Right ventricle myocardium superior (tissue), 1 donor: ENCODE measurements around the gene SRGAP3. TPM values are rescaled to one million over a fixed set of nuclear protein-coding genes. Genes with fewer than 3 reads are reported as not detected.

Source experiments
- ATAC-seq: fragments of 200-7000 bp; cut with Tn5 transposase; one replicate; pipeline ENCODE4 v1.9.1; 2020; ENCODE audit warnings: mild to moderate bottlenecking; ENCODE audit not compliant: poor library complexity
- DNase-seq: peaks from one replicate; pipeline ENCODE4 v3.0.0-alpha.2; 2020
- intact Hi-C: fragments of 100-400 bp; cut with DNase I; formaldehyde crosslinking; loops from one replicate; pipeline ENCODE4 v1.11.2; 2022
- total RNA-seq: library from RNA; stranded (reverse); fragmentation: NEBNext Ultra II Directional; extraction: Animal tissue kit (Norgen Biotek cat#: 25700); gene quantifications from one replicate; pipeline ENCODE4 v1.2.1, GENCODE V29; 2021
- donor health status: DM: no; HTN: yes; CAD: no; lungs with severe emphysema.

Gene SRGAP3
- total RNA-seq, 1 donor from 2014 or later, result 5.1 TPM

DNA sequence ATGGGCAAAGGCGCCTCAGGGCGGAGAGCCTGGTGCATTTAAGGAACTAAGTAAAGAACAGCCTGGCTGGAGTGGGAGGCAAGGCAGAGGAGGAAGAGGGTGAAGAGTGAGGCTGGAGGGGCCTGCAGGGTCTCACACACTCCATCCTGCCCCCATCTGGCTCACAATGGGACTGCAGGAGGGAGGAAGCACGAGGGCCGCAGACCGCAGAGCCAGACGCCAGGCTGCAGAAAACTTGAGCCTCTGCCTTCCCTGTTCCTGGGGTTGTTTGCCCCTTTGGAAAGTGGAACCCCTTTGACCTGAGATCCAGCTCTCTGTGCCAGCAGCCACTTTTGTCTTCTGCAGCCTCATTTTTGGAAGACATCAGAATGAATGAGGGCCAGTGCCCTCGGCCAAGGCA lies 138.0 kb downstream of the SRGAP3 start:
- DNase-seq, result no peak
- intact Hi-C loops, result no loop called here
- ATAC-seq, result no peak

- ATAC-seq, result no peak
- intact Hi-C loops, result no loop called here
Measured at GRCh38 chr3:9110802-9111201, 138.6 kb downstream of the SRGAP3 start.

GRCh38 chr3:9110316-9110715 lies 139.1 kb downstream of the SRGAP3 start:
- DNase-seq, result no peak
- ATAC-seq, result no peak
- intact Hi-C loops, result no loop called here

More at GRCh38 chr3:9110802-9111201, 138.6 kb downstream of the SRGAP3 start:
- no peak for DNase-seq

DNA sequence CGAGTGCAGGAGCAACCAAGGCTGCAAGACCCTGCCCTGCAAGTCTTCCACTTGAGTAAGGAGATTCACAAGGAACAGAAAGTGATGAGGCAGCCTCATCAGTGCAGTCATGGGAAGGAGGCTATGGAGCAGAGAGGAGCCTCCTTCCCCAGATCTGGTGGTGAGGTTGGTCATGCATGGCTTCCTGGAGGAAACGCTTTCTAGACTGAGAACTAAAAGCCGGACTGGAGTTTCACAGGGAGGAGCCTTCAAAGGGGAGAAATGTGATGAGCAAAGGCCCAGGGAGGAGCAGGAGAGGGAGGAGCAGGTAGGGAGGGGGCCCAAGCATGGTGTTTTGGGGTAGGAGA lies 139.9 kb downstream of the SRGAP3 start:
- no peak for DNase-seq
- ATAC-seq, result peak; percentile 54
- intact Hi-C loops, result no loop called here

- DNase-seq, result no peak
- ATAC-seq, result no peak
- intact Hi-C loops, result no loop called here
Measured at GRCh38 chr3:9108876-9109567, 140.4 kb downstream of the SRGAP3 start.

DNA sequence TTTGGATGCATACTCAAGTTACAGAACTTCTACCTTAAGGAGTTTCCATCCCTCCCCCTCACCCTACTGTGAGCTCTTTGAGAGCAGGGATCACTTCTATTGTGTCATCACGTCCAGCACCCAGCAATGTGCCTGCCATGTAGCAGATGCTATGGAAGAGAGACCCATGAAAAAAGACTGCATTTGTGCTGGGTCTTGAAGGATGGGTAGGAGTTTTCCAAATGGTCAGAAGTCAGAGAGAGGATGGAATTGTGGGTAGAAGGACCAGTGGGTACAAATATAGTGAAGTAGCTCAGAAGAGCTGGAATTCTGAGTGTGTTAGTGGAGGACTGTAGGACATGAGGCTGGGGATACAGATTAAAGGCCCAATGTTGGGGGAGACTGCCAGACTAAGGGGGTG lies 141.7 kb downstream of the SRGAP3 start:
- ATAC-seq, result no peak
- intact Hi-C loops, result no loop called here

GRCh38 chr3:9105421-9105820 lies 144.0 kb downstream of the SRGAP3 start:
- intact Hi-C loops, result no loop called here
- ATAC-seq, result no peak
- DNase-seq, result no peak

More for the DNA sequence above, 141.7 kb downstream of the SRGAP3 start:
- no peak for DNase-seq

- DNase-seq, result no peak
- intact Hi-C loops, result no loop called here
- ATAC-seq, result no peak
Measured at GRCh38 chr3:9104121-9104520, 145.3 kb downstream of the SRGAP3 start.

- no peak for DNase-seq
- intact Hi-C loops, result no loop called here
- ATAC-seq, result no peak
Measured at GRCh38 chr3:9102240-9102981, 147.0 kb downstream of the SRGAP3 start.

- ATAC-seq (no peak), DNase-seq (no peak)
- intact Hi-C loops, result no loop called here
Measured at GRCh38 chr3:9101286-9101685, 148.2 kb downstream of the SRGAP3 start.

DNA sequence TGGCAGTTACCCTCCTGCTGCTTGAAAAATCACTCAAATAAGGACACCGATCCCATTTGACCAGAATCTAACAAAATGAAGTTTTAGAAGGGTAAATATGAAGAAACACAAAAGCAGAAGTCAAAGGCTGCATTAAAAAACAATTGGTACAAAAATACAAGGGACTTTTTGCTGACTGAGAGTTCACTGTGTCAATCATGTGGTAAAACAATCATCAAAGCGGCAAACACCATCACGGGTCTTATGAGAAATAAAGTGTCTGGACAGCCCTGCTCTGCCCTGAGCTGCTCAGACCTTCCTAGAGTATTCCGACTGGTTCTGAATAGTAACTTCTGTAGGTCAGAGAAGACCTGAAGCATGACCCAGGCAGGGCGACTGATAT lies 148.9 kb downstream of the SRGAP3 start:
- DNase-seq, result no peak
- intact Hi-C loops, result no loop called here
- ATAC-seq, result no peak

DNA sequence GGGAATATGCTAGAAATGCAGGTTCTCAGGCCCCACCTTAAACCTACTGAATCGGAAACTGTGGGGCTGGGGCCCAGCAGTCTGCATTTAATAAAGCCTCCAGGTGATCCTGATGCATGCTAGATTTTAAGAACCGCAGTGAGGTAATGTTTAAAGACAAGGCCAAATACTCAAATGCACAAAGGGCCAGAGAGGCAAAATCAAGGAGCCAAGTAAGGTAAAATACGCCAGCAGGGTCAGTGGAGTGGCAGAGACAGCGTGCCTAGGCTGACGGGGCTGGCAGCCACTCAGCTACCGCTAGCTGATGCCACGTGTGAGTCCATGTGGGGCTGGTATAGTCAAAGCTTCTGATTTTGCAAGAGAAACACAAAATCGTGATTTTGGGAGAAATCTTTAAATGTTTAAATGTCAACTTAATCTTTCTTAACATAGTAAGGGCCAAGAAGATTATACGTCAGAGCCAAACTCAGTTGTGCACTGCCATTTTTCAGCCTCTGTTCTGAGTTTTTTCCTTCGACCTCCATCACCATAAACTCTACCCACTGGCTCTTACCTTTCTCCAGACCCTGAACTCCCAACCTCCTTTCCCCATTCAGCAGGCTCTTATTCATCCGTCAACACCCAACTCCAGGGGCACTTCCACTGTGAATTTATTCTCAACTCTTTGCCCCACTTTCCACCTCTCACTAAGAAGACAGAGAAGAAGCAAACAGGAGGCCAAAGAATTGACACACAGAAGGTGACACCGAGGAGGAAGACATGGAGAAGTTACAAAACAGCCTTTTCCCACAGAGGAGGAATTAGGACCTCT lies 149.5 kb downstream of the SRGAP3 start:
- DNase-seq, result no peak
- intact Hi-C loops, result no loop called here
- no peak for ATAC-seq

- ATAC-seq (no peak), DNase-seq (no peak)
- intact Hi-C loops, result no loop called here
Measured at GRCh38 chr3:9098716-9099675, 150.4 kb downstream of the SRGAP3 start.

- DNase-seq, result no peak
- intact Hi-C loops, result no loop called here
- ATAC-seq, result no peak
Measured at GRCh38 chr3:9097495-9097894, 152.0 kb downstream of the SRGAP3 start.

- DNase-seq, result no peak
- intact Hi-C loops, result no loop called here
- no peak for ATAC-seq
Measured at GRCh38 chr3:9091486-9092235, 157.8 kb downstream of the SRGAP3 start.

DNA sequence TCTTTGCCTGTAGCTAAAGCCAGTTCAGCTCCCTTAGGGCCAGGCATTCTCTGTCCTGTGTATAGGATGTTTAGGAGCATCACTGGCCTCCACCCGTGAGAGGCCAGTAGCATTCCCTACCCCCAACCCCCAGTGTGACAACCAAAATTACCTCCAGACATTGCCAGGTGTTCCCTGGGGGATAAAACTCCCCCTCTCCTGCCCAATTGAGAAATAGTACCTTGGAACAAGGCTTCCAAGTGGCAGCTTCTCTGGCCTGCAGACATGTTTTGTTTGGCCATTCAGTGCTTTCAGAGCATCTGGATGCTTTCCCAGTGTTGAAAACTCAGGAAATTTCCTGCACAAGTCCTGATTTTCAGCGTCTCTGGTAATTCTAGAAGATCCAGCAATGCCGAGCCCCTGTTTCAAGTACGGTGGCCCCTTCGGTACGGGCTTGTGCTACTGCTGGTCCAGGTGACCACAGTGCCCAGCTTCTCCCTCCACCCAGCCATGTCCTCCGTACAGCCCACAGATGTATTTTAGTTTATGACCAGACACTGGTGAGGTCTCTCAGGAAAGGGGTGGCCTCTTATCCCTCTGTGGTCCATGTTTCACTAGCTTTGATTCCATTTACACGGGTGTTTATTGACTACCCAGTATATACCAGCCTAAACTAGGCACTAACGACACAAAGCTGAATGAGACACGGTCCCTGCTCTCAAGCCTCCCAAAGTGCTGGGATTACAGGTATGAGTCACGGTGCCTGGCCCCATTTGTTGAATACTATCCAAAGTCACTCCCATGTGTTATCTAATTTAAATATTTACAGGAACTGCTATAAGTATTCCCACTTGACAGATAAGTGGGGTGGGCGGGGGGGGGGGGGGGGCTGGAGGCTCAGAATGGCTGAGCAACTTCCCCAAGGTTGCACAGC lies 160.7 kb downstream of the SRGAP3 start:
- peak; percentile 52 for ATAC-seq
- intact Hi-C loops, result no loop called here
- DNase-seq, result no peak

GRCh38 chr3:9087831-9088413 lies 161.5 kb downstream of the SRGAP3 start:
- DNase-seq, result no peak
- intact Hi-C loops, result no loop called here

More at GRCh38 chr3:9087831-9088413, 161.5 kb downstream of the SRGAP3 start:
- ATAC-seq, result peak; percentile 85
